GM12878 (cell line): ENCODE results near the gene NAV3. TPM values are rescaled to one million over a fixed set of nuclear protein-coding genes. Genes with fewer than 3 reads are reported as not detected.

ENCODE experiments used
- ATAC-seq: fragments of 200-7000 bp; cut with Tn5 transposase; 3 replicates; pipeline ENCODE4 v1.9.1; 2020; ENCODE audit warnings: mild to moderate bottlenecking, moderate library complexity
- BruUV-seq: library from RNA; stranded (reverse); fragments of 400-500 nt; replicated peaks from 2 replicates; lab custom pipeline; 2021; lab: Mats Ljungman, UMichigan
- CTCF ChIA-PET: fragments of 300-600 bp; sonication (Branson Sonifier 250); formaldehyde crosslinking; extraction: SDS; loops from one replicate; lab custom pipeline; 2021; ENCODE audit warnings: inconsistent platforms; lab: Yijun Ruan, JAX
- POLR2A ChIA-PET: fragments of 350-600 bp; formaldehyde crosslinking; extraction: SDS; loops from one replicate; lab custom pipeline; 2021; ENCODE audit warnings: inconsistent platforms; lab: Charles Lee
- RAD21 ChIA-PET: fragments of 300-600 bp; sonication (Branson Sonifier 250); formaldehyde crosslinking; loops from one replicate; lab custom pipeline; 2023; ENCODE audit warnings: antibody characterized with exemption; ENCODE audit not compliant: unreplicated experiment; lab: Charles Lee
- SMC1A ChIA-PET: fragments of 300-600 bp; sonication (Branson Sonifier 250); formaldehyde crosslinking; loops from one replicate; lab custom pipeline; 2023; ENCODE audit not compliant: unreplicated experiment, uncharacterized antibody; lab: Charles Lee
- DNase-seq: peaks from one replicate; pipeline ENCODE4 v3.0.0-alpha.2; 2011; ENCODE audit warnings: low read depth, low spot score
- FAIRE-seq: peaks from 3 replicates; lab custom pipeline; 2011; peaks lifted over from hg19 to GRCh38; lab: Jason Lieb, UNC
- H2AFZ ChIP-seq: 2 replicates; pipeline ENCODE4 v1.6.0; 2011; ENCODE audit warnings: low read depth, low read length, control low read depth; ENCODE audit not compliant: control insufficient read depth
- H3K27ac ChIP-seq: 2 replicates; pipeline ENCODE4 v1.5.1; 2011; ENCODE audit warnings: control low read depth; ENCODE audit not compliant: control insufficient read depth, insufficient read depth
- H3K27me3 ChIP-seq, 2 experiments: replicated peaks in 1 of 2; 2 replicates each; pipeline versions ENCODE4 v1.6.0 to v1.6.1; 2011; ENCODE audit warnings: low read length in 1 of 2; ENCODE audit not compliant: control insufficient read depth in 2 of 2, insufficient read depth in 2 of 2
- H3K36me3 ChIP-seq, 2 experiments: 2 replicates each; pipeline ENCODE4 v1.5.1; 2011; ENCODE audit warnings: low read length in 1 of 2; ENCODE audit not compliant: control insufficient read depth in 2 of 2, insufficient read depth in 2 of 2
- H3K4me1 ChIP-seq: 2 replicates; pipeline ENCODE4 v1.6.1; 2011; ENCODE audit warnings: mild to moderate bottlenecking, low read length, moderate library complexity, mixed read lengths; ENCODE audit not compliant: control insufficient read depth, insufficient read depth
- H3K4me2 ChIP-seq: 2 replicates; pipeline ENCODE4 v1.6.0; 2011; ENCODE audit warnings: control low read depth; ENCODE audit not compliant: control insufficient read depth, insufficient read depth
- H3K4me3 ChIP-seq: fragments of 200-600 bp; sonication (generic); 2 replicates; pipeline ENCODE4 v1.5.1; 2016
- H3K79me2 ChIP-seq: 2 replicates; pipeline ENCODE4 v1.6.0; 2011; ENCODE audit warnings: low read length; ENCODE audit not compliant: control insufficient read depth, insufficient read depth
- H3K9ac ChIP-seq: 2 replicates; pipeline ENCODE4 v1.8.0; 2011; ENCODE audit warnings: low read length, control low read depth, mixed read lengths; ENCODE audit not compliant: control insufficient read depth, insufficient read depth
- H3K9me3 ChIP-seq: replicated peaks from 3 replicates; pipeline ENCODE4 v1.5.1; 2011; ENCODE audit warnings: mild to moderate bottlenecking, low read length; ENCODE audit not compliant: control insufficient read depth, insufficient read depth
- H4K20me1 ChIP-seq: 2 replicates; pipeline ENCODE4 v1.6.0; 2011; ENCODE audit not compliant: control insufficient read depth, insufficient read depth
- ATF7 ChIP-seq: fragments of 450-650 bp; IDR thresholded peaks from 2 replicates; pipeline ENCODE4 v1.6.1; 2016; ENCODE audit warnings: low read depth, mild to moderate bottlenecking
- EED ChIP-seq: sonication (generic); IDR thresholded peaks from 2 replicates; pipeline ENCODE4 v1.6.1; 2016; ENCODE audit warnings: antibody characterized with exemption, low read depth
- KLF5 ChIP-seq: fragments of 450-650 bp; IDR thresholded peaks from 2 replicates; pipeline ENCODE4 v1.6.1; 2014; ENCODE audit warnings: mild to moderate bottlenecking; ENCODE audit not compliant: partially characterized antibody
- RBBP5 ChIP-seq: fragments of 200-600 bp; sonication (generic); conservative IDR thresholded peaks from 2 replicates; pipeline ENCODE4 v1.6.1; 2016
- WGBS: methylation state at CpG from one replicate; pipeline ENCODE4 v1.1.6; 2016; ENCODE audit warnings: low lambda C conversion rate; ENCODE audit not compliant: insufficient replicate concordance, insufficient coverage; ENCODE audit errors: missing lambda C conversion rate; 5-methylcytosine and 5-hydroxymethylcytosine counted together
- in situ Hi-C: fragments of 300-500 bp; cut with MboI; formaldehyde crosslinking; loops from 9 replicates; pipeline ENCODE4 v1.14.3; 2018; ENCODE audit warnings: mixed read lengths
- intact Hi-C: fragments of 100-400 bp; cut with micrococcal nuclease; formaldehyde crosslinking; loops from one replicate; pipeline ENCODE4 v1.14.2; 2022; ENCODE audit not compliant: unreplicated experiment
- polyA plus RNA-seq, 11 experiments: library from polyadenylated mRNA; depleted of rRNA in 4 of 11; unstranded in 6 of 11; stranded (reverse) in 5 of 11; fragments of >200 nt; fragmentation: Nextera tagmentation in 4 of 11; fragmentation: Illumina TruSeq in 1 of 11; extraction: Ambion mirVana in 4 of 11; extraction: Trizol in 1 of 11; gene quantifications; 1 replicate in 1 of 11; 2 replicates in 10 of 11; pipeline versions ENCODE4 v1.2.1 to v1.2.3, GENCODE V29; 2011 to 2016; ENCODE audit warnings: inconsistent platforms in 2 of 11, missing spikeins in 2 of 11, low read depth in 1 of 11
- total RNA-seq, 4 experiments: library from RNA; depleted of rRNA in 3 of 4; stranded (reverse); fragments of >200 nt in 3 of 4; fragmentation: Illumina TruSeq in 1 of 4; extraction: Trizol in 1 of 4; gene quantifications; 2 replicates each; pipeline versions ENCODE4 v1.2.1 to v1.2.3, GENCODE V29; 2013 to 2021
- TF ChIP-seq, protein P1 (sequence below): fragments of 450-650 bp; formaldehyde crosslinking; IDR thresholded peaks from 2 replicates; pipeline ENCODE4 v1.4.0; 2020; ENCODE audit warnings: mild to moderate bottlenecking, moderate library complexity

Gene NAV3
- total and polyA plus RNA-seq, 10 of the 15 experiments (the other 5 are each of a cell fraction or from before 2014, with no cell fraction given) = 0.05 to 0.51 (median 0.22) TPM; not detected in 1

DNA sequence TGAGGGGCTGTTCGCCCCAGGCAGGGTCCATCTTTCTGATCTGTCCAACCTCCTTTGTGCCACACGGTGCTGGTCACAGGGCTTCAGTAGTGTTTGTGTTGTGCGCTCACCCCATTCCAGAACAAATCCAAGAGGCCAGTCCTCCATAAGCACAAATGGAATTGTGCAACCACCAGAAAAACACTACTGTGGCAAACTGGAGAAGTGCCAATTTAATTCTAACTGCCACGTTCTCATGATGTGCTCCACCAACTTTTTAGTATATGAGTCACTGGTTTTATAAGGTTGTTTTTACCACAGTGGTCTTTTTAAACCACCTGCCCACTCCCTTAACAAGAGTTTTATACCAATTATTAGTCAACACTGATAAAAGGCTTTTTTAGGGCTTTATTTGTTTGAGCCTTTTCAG lies 380.2 kb downstream of the NAV3 start:
- no TSS peak for BruUV-seq
- 14% methylated on average over 4 of the region's 4 CpGs for WGBS
- H3K36me3 ChIP-seq = no peaks in the 10 kb centered on the region
- intact Hi-C loops = no loop called here
- no peaks in the 10 kb centered on the region for H3K27me3 ChIP-seq
- no peaks in the 10 kb centered on the region for H4K20me1 ChIP-seq
- TF ChIP-seq ATF7 = no peak
- TF ChIP-seq EED = no peak
- no peak for TF ChIP-seq RBBP5
- TF ChIP-seq, protein P1, sequence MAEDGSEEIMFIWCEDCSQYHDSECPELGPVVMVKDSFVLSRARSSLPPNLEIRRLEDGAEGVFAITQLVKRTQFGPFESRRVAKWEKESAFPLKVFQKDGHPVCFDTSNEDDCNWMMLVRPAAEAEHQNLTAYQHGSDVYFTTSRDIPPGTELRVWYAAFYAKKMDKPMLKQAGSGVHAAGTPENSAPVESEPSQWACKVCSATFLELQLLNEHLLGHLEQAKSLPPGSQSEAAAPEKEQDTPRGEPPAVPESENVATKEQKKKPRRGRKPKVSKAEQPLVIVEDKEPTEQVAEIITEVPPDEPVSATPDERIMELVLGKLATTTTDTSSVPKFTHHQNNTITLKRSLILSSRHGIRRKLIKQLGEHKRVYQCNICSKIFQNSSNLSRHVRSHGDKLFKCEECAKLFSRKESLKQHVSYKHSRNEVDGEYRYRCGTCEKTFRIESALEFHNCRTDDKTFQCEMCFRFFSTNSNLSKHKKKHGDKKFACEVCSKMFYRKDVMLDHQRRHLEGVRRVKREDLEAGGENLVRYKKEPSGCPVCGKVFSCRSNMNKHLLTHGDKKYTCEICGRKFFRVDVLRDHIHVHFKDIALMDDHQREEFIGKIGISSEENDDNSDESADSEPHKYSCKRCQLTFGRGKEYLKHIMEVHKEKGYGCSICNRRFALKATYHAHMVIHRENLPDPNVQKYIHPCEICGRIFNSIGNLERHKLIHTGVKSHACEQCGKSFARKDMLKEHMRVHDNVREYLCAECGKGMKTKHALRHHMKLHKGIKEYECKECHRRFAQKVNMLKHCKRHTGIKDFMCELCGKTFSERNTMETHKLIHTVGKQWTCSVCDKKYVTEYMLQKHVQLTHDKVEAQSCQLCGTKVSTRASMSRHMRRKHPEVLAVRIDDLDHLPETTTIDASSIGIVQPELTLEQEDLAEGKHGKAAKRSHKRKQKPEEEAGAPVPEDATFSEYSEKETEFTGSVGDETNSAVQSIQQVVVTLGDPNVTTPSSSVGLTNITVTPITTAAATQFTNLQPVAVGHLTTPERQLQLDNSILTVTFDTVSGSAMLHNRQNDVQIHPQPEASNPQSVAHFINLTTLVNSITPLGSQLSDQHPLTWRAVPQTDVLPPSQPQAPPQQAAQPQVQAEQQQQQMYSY (CRISPR knock-in tag) = no peak
- no peak for TF ChIP-seq KLF5
- RAD21 ChIA-PET = no interaction called here
- H3K9ac ChIP-seq = no peak overlapping the region
- no peaks in the 10 kb centered on the region for H3K4me1 ChIP-seq
- H3K79me2 ChIP-seq = no peaks in the 10 kb centered on the region
- H2AFZ ChIP-seq = no peak overlapping the region
- in situ Hi-C loops = no loop called here
- no peak overlapping the region for H3K27ac ChIP-seq
- no peaks in the 10 kb centered on the region for H3K9me3 ChIP-seq
- CTCF ChIA-PET = no interaction called here
- POLR2A ChIA-PET = no interaction called here
- FAIRE-seq (no peak), ATAC-seq (no peak), DNase-seq (no peak)
- no peak overlapping the region for H3K4me2 ChIP-seq
- SMC1A ChIA-PET = no interaction called here
- H3K4me3 ChIP-seq = no peak overlapping the region
